CD4-positive, alpha-beta T cell treated with Interleukin-4 for 4 hours (primary cell): ENCODE results near the gene TMEM61.
"Not testable (repeated sequence)": the region's sequence is repeated elsewhere in the genome, so short reads cannot be mapped to it uniquely, and the experiment has no call there.

Experiments used
- DNase-seq: peaks from one replicate; pipeline ENCODE4 v3.0.0-alpha.2; 2020

The TMEM61 gene

GRCh38 chr1:54980528-54981241 lies at the start of gene TMEM61:
TSS of gene TMEM61 (plus strand) at chr1:54980628. CDS start at chr1:54981066, 438 bp downstream.
- DNase-seq: no peak

DNA sequence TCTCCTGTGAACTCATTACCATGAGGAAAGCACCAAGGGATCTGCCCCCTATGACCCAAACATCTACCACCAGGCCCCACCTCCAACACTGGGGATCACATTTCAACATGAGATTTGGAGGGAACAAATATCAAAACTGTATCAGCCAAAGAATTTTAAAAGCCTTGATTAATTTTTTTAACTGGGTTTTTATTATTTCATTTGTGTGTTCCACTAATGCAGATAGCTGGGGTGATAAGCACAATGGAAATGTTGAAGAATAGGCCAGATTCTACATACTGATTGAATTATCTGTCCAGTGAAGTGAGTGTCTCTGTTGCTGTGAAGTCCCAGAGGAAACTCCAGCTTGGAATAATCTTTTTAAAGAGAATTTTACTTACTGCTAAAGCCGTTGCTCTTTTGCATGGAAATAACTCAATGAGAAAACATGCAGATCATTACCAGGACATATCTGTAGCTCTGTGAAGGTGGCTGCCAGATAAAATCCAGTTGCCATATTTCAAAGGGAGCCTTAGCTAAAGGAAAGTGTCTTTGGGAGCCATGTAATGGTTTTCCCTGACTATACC lies 49.1 kb upstream of the TMEM61 start:
- no peak for DNase-seq

GRCh38 chr1:54934081-54934480 lies 46.3 kb upstream of the TMEM61 start:
- DNase-seq: not testable (repeated sequence)

DNA sequence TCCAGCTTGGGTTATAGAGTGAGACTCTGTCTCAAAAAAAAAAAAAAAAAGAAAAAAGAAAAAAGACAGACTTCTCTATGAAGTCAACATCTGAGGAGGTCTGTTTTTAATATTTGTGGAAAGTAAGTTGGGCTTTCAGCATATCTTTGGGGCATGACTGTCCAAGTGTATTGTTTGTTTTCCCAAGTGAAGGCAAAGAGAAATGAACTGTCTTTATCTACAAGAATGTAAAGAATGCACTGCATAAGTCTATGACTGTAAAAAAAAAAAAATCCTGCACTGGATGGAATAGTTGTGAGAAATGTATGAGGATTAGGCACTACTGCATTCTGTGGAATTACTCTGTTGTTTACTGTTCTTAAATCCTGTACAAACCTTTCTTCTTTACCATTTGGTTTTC lies 45.6 kb upstream of the TMEM61 start:
- no peak for DNase-seq

GRCh38 chr1:54936791-54937190 lies 43.6 kb upstream of the TMEM61 start:
- DNase-seq: no peak

DNA sequence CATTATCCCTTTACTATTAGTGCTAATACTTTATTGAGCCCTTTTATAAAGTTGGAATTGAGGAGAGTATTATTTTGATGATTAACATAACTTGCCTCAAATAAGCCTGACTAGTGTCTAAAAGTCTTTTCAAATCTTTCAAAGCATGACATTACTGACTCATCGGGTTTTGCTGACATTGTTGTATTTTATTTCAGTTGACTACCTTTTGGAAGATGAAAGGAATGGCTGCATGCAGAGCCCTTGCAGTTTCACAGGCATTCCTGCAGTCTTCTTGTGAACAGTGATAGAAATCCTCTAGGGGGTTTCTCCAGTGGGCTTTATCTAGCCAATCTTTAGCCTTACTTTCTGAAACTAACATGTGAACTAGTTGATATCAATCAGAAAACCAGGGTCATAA lies 43.0 kb upstream of the TMEM61 start:
- DNase-seq: no peak

- not testable (repeated sequence) for DNase-seq
These were observed 41.5 kb upstream of the TMEM61 start for GRCh38 chr1:54938955-54939354.

- no peak for DNase-seq
These were observed 40.4 kb upstream of the TMEM61 start for GRCh38 chr1:54940042-54940441.

- DNase-seq: no peak
These were observed 37.5 kb upstream of the TMEM61 start for GRCh38 chr1:54942976-54943375.

GRCh38 chr1:54944610-54945392 lies 35.6 kb upstream of the TMEM61 start:
- peak; percentile 69 for DNase-seq

DNA sequence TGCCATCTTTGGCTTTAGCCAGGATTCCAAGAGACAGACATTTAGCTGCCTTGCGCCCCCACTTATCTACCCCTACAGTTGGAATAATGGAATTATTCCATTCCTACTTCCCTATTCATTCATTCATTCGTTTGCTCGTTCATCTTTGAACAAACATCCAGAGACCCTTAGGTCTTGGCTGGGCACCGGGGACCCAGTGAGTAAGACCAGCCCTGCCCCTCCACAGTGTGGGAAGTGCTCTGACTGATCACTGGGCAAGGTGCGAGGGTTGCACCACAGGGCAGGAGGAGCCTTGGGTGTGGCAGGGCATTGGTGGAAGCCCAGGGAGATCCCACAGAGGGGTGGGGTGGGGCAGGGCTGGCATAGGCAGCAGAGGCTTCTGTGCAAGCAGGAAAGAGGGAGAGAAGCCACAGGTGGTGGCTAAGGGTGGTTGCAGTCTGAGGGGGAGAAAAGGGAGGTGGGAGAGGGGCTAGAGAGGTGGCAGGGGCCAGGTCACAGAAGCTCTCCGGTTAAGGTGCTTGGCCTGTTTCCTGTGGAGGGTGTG lies 35.0 kb upstream of the TMEM61 start:
- DNase-seq: no peak

GRCh38 chr1:54947540-54947939 lies 32.9 kb upstream of the TMEM61 start:
- no peak for DNase-seq

GRCh38 chr1:54949053-54949452 lies 31.4 kb upstream of the TMEM61 start:
- no peak for DNase-seq

GRCh38 chr1:54950006-54950368 lies 30.4 kb upstream of the TMEM61 start:
- no peak for DNase-seq

DNA sequence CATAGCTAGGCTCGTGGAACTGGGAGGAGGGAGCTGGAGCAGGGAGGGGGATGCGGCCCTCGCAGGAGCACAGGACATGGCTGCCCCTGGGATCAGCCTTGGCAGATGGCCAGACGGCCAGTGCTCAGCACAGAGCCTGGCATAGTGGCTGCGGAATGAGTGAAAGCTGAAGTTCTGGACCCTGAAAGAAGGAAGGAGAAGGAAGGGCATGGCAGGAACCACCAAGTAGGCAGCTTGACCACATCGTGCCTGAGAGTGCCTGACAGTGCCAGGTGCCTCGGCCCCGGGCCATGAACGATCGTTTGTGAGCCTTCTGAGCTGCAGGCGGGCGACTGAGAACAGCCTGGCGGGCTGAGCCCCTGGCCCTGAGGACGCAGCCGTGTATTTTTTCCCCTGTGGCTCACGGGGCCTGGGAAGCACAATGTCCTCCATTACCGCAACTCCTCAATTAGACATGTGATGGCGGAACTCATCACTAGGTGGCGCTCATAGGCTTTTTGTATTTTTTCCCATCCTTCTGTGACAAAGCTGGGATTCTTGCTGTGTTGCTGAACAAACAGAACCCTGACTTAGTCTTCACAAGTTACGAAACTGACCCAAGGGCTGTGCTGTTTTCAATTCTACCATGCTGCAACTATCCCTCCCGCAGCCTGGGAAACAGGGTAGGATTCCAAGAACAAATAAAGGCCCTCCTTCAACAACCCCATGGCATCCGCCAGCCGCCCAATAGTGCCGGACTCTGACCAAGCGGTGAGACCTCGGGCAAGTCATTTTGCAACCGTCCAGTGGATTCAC lies 29.9 kb upstream of the TMEM61 start:
- peak; percentile 52 for DNase-seq

DNA sequence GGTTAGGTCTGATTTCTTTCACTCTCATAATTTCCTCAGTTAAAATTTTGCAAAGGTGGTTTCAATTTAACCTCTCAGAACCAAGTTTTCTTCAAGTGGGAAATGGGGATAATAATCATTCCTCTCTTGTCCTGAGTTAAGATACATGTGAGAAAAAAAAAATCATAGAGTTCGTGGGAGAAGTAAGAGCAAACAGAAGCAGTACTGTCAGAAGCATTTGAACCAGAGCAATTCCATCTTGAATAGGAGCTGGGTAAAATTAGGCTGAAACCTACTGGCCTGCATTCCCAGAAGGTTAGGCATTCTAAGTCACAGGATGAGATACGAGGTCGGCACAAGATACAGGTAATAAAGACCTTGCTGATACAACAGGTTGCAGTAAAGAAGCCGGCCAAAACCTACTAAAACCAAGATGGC lies 28.6 kb upstream of the TMEM61 start:
- no peak for DNase-seq

DNA sequence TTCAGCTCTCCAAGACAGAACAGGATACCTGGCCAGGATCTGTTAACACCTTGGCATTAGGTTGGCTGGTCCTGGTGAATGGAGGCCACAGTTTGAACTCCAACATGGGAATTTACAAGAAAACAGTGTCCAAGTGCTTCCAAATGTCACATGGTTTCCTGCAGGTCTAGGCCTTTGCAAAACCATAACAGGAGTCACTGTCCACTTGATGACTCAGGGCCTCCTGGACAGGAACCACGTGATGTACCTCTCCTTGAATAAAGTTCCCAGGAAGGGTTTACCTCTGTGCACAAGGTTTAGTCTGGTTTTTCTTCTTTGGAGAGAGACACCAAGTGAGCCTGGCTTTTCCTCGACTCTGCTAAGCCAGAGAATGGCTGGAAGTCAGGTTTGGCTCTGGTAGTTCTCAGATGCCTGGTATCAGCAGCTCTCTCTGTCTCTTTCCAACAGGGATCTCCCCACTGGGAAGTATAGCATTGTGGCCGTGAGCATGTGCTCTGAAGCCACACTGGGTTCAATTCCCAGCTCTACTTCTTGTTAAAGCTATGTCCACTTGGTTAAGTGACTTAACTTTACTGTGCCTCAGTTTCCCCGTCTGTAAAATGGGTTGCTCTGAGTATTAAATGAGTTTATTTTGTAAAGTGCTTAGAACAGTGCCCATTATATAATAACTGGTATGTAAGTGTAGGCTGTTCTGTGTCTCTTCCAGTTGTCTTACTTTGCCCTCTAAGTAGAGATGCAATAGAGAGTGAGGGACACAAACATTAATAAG lies 27.3 kb upstream of the TMEM61 start:
- DNase-seq: no peak

DNA sequence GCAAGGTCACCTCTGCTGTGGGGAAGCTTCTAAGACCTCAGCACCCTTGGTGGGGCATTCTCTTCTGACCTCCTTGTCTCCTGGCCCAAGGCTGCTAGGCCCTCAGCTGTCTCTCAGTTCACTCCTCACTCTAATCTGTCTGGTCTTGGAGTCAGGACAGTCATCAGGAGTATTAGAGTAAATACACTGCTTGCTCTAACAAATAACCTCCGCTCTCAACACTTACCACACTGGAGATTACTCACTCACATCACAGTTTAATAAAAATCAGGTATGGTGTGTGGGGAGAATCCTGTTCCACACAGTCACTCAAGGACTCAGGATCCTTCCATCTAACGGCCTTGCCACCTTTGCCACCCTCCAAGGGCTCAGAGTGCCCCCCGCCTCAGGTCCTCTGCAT lies 26.6 kb upstream of the TMEM61 start:
- no peak for DNase-seq

DNA sequence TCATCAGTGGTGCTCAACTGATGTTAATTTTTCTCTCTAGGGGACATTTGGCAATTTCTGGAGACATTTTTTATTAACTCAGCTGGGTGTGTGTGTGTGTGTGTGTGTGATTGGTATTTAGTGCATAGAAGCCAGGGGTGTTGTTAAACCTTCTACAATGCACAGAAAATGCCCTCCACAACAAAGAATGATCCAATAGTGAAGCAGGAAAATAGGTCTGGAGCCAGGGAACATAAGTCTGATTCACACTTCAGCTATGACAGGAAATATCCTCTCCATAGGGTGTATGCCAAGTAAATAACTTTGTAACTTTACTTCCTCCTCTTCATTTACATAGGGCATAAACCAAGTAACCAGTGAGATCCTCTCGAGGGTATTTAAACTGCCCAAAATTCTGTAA lies 25.1 kb upstream of the TMEM61 start:
- DNase-seq: no peak

- no peak for DNase-seq
These were observed 23.7 kb upstream of the TMEM61 start for GRCh38 chr1:54956726-54957125.

GRCh38 chr1:54959241-54959640 lies 21.2 kb upstream of the TMEM61 start:
- no peak for DNase-seq
